Gastrocnemius medialis (tissue), 4 donors: ENCODE measurements around the gene DUSP15. TPM values are rescaled to one million over a fixed set of nuclear protein-coding genes. Genes with fewer than 3 reads are reported as not detected.

Experiments
- ATAC-seq, 2 donors: fragments of 150-250 bp; one replicate each; pipeline ENCODE4 v1.9.1; 2016
- DNase-seq, 2 donors: peaks; one replicate each; pipeline ENCODE4 v3.0.0-alpha.2; 2019
- H3K27ac ChIP-seq, 4 donors: fragments of 200-600 bp; sonication (generic); 1 replicate in 1 of 4; 2 replicates in 3 of 4; pipeline ENCODE4 v1.5.1; 2016 to 2018; ENCODE audit warnings: mild to moderate bottlenecking in 2 of 4, moderate library complexity in 1 of 4
- H3K27me3 ChIP-seq, 3 donors: fragments of 200-600 bp; sonication (generic) in 2 of 3; 1 replicate in 1 of 3; 2 replicates in 2 of 3; pipeline versions ENCODE4 v1.5.1 to v1.6.0; 2016 to 2019; ENCODE audit warnings: mild to moderate bottlenecking in 1 of 3, moderate library complexity in 1 of 3
- H3K36me3 ChIP-seq, 2 donors: fragments of 200-600 bp; sonication (generic) in 1 of 2; one replicate each; pipeline ENCODE4 v1.5.1; 2017 to 2018
- H3K4me1 ChIP-seq, 2 donors: fragments of 200-600 bp; sonication (generic) in 1 of 2; one replicate each; pipeline ENCODE4 v1.5.1; 2016 to 2017; ENCODE audit warnings: mild to moderate bottlenecking in 2 of 2
- H3K4me3 ChIP-seq, 4 donors: fragments of 200-600 bp; sonication (generic) in 3 of 4; 1 replicate in 1 of 4; 2 replicates in 3 of 4; pipeline ENCODE4 v1.5.1; 2016 to 2019; ENCODE audit warnings: mild to moderate bottlenecking in 2 of 4
- H3K9me3 ChIP-seq, 3 donors: fragments of 200-600 bp; sonication (generic) in 2 of 3; 1 replicate in 1 of 3; 2 replicates in 2 of 3; pipeline ENCODE4 v1.5.1; 2016 to 2019
- POLR2A ChIP-seq, 2 donors: fragments of 450-650 bp; IDR thresholded peaks; one replicate each; pipeline ENCODE4 v1.6.1; 2017; ENCODE audit warnings: antibody characterized with exemption in 2 of 2, mild to moderate bottlenecking in 2 of 2, moderate library complexity in 2 of 2
- in situ Hi-C, 4 donors: fragments of 200-750 bp; cut with MboI; loops; one replicate each; pipeline versions ENCODE4 v1.15.0 to v1.8.0; 2017; ENCODE audit warnings: low sequenced_read_pairs in 4 of 4
- intact Hi-C: fragments of 100-400 bp; cut with DNase I; formaldehyde crosslinking; loops from one replicate; pipeline ENCODE4 v1.15.1; 2023; ENCODE audit warnings: low total_unique reads
- total RNA-seq, 4 donors: library from RNA; depleted of rRNA; stranded (reverse); fragments of >200 nt; gene quantifications; one replicate each; pipeline versions ENCODE4 v1.1.0 to v1.2.3, GENCODE V29; 2016
- TF ChIP-seq, protein P1 (sequence below), 5 experiments: fragments of 450-650 bp in 3 of 5; fragments of 200-600 bp in 2 of 5; sonication (generic) in 2 of 5; IDR thresholded peaks in 4 of 5; conservative IDR thresholded peaks in 1 of 5; 1 replicate in 4 of 5; 2 replicates in 1 of 5; pipeline ENCODE4 v1.5.1; 2016 to 2019; ENCODE audit warnings: antibody characterized with exemption in 5 of 5, mild to moderate bottlenecking in 3 of 5, moderate library complexity in 3 of 5

DUSP15 gene
- total RNA-seq, 4 donors from 2014 or later, result 1.1 TPM; not detected in 3

DNA sequence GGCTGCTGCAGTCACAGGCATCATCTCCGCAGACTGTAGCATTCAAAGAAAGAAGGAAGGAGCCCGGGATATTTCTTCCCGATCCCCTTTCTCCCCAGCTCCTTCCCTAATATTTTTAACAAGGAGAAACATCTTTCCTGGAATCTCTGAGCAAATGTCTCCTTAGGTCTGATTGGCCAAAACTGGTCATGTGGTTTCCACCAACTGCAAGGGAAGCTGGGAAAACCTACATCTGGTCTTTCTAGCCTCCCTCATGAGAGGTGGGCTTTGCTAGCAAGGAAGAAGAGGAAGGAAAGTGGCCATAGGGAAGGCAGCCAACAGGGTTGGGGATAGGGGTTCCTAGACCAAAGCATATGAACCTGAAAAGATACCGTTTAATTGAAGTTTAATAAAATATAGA, 46.4 kb upstream of the DUSP15 start:
- DNase-seq (no peak), ATAC-seq (no peak)
- Histone ChIP-seq H3K9me3 (no peaks in the 10 kb centered on the region), H3K36me3 (no peaks in the 10 kb centered on the region), H3K27ac (no peak overlapping the region), H3K27me3 (no peaks in the 10 kb centered on the region), H3K4me1 (no peaks in the 10 kb centered on the region), H3K4me3 (no peak overlapping the region)
- no peak for TF ChIP-seq POLR2A (IDR thresholded peaks at IDR 0.05)
- TF ChIP-seq, protein P1, sequence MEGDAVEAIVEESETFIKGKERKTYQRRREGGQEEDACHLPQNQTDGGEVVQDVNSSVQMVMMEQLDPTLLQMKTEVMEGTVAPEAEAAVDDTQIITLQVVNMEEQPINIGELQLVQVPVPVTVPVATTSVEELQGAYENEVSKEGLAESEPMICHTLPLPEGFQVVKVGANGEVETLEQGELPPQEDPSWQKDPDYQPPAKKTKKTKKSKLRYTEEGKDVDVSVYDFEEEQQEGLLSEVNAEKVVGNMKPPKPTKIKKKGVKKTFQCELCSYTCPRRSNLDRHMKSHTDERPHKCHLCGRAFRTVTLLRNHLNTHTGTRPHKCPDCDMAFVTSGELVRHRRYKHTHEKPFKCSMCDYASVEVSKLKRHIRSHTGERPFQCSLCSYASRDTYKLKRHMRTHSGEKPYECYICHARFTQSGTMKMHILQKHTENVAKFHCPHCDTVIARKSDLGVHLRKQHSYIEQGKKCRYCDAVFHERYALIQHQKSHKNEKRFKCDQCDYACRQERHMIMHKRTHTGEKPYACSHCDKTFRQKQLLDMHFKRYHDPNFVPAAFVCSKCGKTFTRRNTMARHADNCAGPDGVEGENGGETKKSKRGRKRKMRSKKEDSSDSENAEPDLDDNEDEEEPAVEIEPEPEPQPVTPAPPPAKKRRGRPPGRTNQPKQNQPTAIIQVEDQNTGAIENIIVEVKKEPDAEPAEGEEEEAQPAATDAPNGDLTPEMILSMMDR (IDR thresholded peaks at IDR 0.05 in 4 of 5, conservative IDR thresholded peaks at IDR 0.05 in 1 of 5), result no peak
- intact Hi-C loops (no loop called here), in situ Hi-C loops (no loop called here)

DNA sequence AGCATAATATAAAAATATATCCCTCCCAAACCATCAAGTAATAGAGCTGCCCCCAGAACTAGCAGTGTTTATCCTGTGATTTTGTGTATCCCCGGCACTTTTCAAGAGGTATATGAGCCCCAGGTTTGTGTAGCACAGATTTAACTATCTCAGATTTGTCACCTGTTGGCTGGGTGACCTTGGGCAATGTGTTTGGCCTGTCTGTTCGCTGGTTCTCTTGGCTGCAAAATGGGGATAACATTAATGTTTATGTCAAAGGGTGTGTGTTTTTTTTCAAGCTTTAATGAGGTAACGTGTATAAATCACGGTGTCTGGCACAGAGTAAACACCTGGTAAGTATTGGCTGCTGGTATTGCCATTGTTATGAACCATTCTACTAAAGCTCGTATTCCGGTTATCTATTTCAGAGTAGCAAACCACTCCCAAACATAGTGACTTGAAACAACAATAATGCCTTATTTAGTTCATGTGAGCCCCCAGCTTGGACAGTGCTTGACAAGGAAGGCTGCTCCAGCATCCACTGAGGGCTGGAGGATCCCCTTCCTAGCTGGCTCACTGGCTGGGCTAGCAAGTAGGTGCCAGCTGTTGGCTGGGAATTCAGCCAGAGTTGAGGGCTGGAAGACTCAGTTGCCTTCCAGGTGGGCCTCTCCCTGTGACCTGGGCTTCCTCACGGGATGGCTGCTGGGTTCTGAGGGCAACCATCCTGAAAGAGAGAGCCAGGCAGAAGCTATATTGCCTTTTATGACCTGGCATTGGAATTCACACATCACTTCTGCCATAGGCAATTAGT, 45.4 kb upstream of the DUSP15 start:
- Histone ChIP-seq H3K36me3 (no peaks in the 10 kb centered on the region), H3K27ac (no peak overlapping the region), H3K9me3 (no peaks in the 10 kb centered on the region), H3K27me3 (no peaks in the 10 kb centered on the region), H3K4me3 (no peak overlapping the region), H3K4me1 (no peaks in the 10 kb centered on the region)
- intact Hi-C loops, result no loop called here
- TF ChIP-seq, protein P1 (IDR thresholded peaks at IDR 0.05 in 4 of 5, conservative IDR thresholded peaks at IDR 0.05 in 1 of 5), result no peak
- TF ChIP-seq POLR2A (IDR thresholded peaks at IDR 0.05), result no peak
- in situ Hi-C loops, result no loop called here
- DNase-seq (no peak), ATAC-seq (no peak)

DNA sequence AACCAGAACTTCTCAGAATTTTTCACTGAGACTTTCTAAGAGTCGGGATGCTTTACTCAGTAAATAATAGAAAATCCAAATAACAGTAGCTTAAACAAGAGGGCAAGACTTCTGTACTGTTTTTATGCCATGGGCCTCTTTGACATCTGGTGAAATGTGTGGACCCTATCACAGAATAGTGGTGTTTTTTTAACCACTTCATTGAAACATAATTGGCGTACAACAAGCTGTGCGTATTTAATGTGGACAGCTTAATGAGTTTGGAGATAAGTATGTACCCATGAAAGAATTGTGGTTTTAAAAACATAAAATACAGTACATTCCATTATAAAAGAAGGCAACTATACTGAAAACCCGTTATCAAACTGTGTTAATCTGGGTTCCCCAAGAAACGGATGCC, 43.8 kb upstream of the DUSP15 start:
- ATAC-seq, result no peak
- intact Hi-C loops (no loop called here), in situ Hi-C loops (no loop called here)
- no peak for TF ChIP-seq POLR2A (IDR thresholded peaks at IDR 0.05)
- TF ChIP-seq, protein P1 (IDR thresholded peaks at IDR 0.05 in 4 of 5, conservative IDR thresholded peaks at IDR 0.05 in 1 of 5), result no peak
- Histone ChIP-seq H3K4me3 (no peak overlapping the region), H3K9me3 (no peaks in the 10 kb centered on the region), H3K27ac (no peak overlapping the region), H3K36me3 (no peaks in the 10 kb centered on the region), H3K27me3 (no peaks in the 10 kb centered on the region), H3K4me1 (no peaks in the 10 kb centered on the region)
- DNase-seq, result no peak

DNA sequence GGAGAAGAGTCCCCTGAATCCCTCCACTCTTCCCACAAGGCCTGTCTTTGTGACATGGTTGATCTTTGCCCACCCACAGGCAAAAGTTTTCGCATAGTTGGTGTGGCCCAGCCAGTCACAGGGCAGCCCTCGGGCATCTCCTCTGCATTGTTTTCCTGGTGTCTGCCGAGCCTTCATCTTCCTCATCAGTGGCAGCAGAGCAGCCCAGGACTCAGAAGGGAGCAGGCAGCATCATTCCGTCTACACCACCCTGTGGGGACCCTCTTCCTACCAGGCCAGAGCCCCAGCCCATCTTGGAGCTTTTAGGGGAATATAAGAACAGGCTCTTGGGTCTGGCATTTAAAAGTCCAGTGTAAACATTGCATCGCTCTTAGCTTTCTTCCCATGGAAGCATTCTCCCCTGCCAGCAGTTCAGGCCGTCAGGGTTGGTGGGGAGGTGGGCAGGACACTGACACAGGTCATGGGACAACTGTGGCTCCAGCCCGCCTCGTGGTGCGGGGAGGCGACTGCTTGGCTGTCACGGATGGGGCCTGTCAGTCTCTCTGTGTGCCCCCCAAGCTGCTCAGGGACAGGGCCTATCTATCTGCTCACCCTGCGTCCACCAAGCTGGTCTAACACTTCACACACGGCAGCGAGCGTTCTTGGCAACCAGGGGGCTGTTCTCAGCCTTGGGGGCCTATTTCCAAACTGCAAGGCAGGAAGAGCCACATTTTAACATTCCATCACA, 43.3 kb upstream of the DUSP15 start:
- H3K27me3 ChIP-seq, result no peaks in the 10 kb centered on the region
- no peak overlapping the region for H3K27ac ChIP-seq
- no peaks in the 10 kb centered on the region for H3K36me3 ChIP-seq
- in situ Hi-C loops (no loop called here), intact Hi-C loops (no loop called here)
- ATAC-seq, result no peak
- H3K4me1 ChIP-seq, result no peaks in the 10 kb centered on the region
- H3K4me3 ChIP-seq, result no peak overlapping the region
- TF ChIP-seq POLR2A (IDR thresholded peaks at IDR 0.05), result no peak
- TF ChIP-seq, protein P1 (IDR thresholded peaks at IDR 0.05 in 4 of 5, conservative IDR thresholded peaks at IDR 0.05 in 1 of 5), result no peak
- DNase-seq, result no peak
- H3K9me3 ChIP-seq, result no peaks in the 10 kb centered on the region
